Osteocyte (in vitro differentiated cells): ENCODE data around the gene IGSF9. TPM values are rescaled to one million over a fixed set of nuclear protein-coding genes. Genes with fewer than 3 reads are reported as not detected.

Experiments used
- DNase-seq: peaks from one replicate; pipeline ENCODE4 v3.0.0; 2021; ENCODE audit warnings: mixed read lengths; ENCODE audit not compliant: unreplicated experiment; ENCODE audit errors: extremely low spot score
- H3K27ac Mint-ChIP-seq: one replicate; pipeline ENCODE4 v1.8.0; 2021; ENCODE audit warnings: mild to moderate bottlenecking, mixed read lengths; ENCODE audit not compliant: unreplicated experiment
- H3K27me3 Mint-ChIP-seq: one replicate; pipeline ENCODE4 v1.8.0; 2021; ENCODE audit warnings: mixed read lengths; ENCODE audit not compliant: unreplicated experiment
- H3K36me3 Mint-ChIP-seq: one replicate; pipeline ENCODE4 v1.8.0; 2021; ENCODE audit warnings: mixed read lengths; ENCODE audit not compliant: unreplicated experiment
- H3K4me1 Mint-ChIP-seq: one replicate; pipeline ENCODE4 v1.8.0; 2021; ENCODE audit warnings: mixed read lengths; ENCODE audit not compliant: unreplicated experiment
- H3K4me3 Mint-ChIP-seq: one replicate; pipeline ENCODE4 v1.8.0; 2021; ENCODE audit warnings: mild to moderate bottlenecking, moderate library complexity, mixed read lengths; ENCODE audit not compliant: unreplicated experiment
- H3K9me3 Mint-ChIP-seq: one replicate; pipeline ENCODE4 v1.8.0; 2021; ENCODE audit warnings: mixed read lengths; ENCODE audit not compliant: unreplicated experiment
- total RNA-seq: library from RNA; stranded (reverse); gene quantifications from 2 replicates; pipeline ENCODE4 v1.2.1, GENCODE V29; 2021
- TF ChIP-seq, protein P1 (sequence below): fragments of 200-600 bp; sonication (generic); IDR thresholded peaks from 2 replicates; pipeline ENCODE4 v1.5.0; 2021; ENCODE audit warnings: antibody characterized with exemption, mild to moderate bottlenecking, moderate library complexity

IGSF9 gene
- total RNA-seq, 1 donor from 2014 or later, result not detected

DNA sequence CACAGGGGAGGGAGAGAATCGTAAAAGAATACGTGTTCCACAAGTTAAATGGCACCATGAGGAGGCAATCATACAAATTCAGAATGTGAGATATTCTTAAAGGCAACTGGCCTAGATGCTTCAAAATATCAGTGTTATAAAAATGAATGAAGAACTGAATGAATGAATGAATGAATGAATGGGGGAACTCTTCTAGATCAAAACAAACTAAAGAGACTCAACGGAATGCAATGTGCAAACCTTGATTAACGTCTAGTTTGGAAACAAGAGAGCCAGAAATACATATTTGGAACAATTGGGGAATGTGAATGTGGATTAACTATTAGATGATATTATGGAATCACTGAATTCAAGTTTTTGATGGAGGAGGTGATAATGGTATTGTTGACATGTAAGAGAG is 62.3 kb downstream of the IGSF9 start:
- H3K27ac Mint-ChIP-seq, result no peak overlapping the region
- TF ChIP-seq, protein P1, sequence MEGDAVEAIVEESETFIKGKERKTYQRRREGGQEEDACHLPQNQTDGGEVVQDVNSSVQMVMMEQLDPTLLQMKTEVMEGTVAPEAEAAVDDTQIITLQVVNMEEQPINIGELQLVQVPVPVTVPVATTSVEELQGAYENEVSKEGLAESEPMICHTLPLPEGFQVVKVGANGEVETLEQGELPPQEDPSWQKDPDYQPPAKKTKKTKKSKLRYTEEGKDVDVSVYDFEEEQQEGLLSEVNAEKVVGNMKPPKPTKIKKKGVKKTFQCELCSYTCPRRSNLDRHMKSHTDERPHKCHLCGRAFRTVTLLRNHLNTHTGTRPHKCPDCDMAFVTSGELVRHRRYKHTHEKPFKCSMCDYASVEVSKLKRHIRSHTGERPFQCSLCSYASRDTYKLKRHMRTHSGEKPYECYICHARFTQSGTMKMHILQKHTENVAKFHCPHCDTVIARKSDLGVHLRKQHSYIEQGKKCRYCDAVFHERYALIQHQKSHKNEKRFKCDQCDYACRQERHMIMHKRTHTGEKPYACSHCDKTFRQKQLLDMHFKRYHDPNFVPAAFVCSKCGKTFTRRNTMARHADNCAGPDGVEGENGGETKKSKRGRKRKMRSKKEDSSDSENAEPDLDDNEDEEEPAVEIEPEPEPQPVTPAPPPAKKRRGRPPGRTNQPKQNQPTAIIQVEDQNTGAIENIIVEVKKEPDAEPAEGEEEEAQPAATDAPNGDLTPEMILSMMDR, result no peak
- no peaks in the 10 kb centered on the region for H3K9me3 Mint-ChIP-seq
- no peak for DNase-seq
- no peaks in the 10 kb centered on the region for H3K27me3 Mint-ChIP-seq
- H3K4me3 Mint-ChIP-seq, result no peak overlapping the region
- H3K36me3 Mint-ChIP-seq, result no peaks in the 10 kb centered on the region
- H3K4me1 Mint-ChIP-seq, result no peaks in the 10 kb centered on the region

DNA sequence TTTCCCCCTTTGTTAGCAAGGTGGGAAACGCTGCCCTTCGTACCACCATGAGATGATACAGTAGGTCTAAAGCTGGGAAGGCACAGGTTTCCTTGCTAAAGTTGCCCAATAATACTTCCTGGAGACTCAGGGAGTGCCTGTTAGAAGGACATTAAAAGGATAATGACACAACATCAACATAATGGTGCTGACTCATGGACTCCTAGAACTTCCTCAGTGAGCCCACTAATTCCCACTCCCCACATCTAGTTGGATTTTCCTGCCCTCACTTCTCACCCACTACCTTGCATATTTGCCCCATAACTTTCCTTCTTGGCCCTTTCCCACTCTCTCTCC is 62.9 kb downstream of the IGSF9 start:
- Mint-ChIP-seq H3K9me3 (no peaks in the 10 kb centered on the region), H3K27ac (no peak overlapping the region), H3K36me3 (no peaks in the 10 kb centered on the region), H3K27me3 (no peaks in the 10 kb centered on the region), H3K4me3 (no peak overlapping the region), H3K4me1 (no peaks in the 10 kb centered on the region)
- TF ChIP-seq, protein P1, result no peak
- no peak for DNase-seq

DNA sequence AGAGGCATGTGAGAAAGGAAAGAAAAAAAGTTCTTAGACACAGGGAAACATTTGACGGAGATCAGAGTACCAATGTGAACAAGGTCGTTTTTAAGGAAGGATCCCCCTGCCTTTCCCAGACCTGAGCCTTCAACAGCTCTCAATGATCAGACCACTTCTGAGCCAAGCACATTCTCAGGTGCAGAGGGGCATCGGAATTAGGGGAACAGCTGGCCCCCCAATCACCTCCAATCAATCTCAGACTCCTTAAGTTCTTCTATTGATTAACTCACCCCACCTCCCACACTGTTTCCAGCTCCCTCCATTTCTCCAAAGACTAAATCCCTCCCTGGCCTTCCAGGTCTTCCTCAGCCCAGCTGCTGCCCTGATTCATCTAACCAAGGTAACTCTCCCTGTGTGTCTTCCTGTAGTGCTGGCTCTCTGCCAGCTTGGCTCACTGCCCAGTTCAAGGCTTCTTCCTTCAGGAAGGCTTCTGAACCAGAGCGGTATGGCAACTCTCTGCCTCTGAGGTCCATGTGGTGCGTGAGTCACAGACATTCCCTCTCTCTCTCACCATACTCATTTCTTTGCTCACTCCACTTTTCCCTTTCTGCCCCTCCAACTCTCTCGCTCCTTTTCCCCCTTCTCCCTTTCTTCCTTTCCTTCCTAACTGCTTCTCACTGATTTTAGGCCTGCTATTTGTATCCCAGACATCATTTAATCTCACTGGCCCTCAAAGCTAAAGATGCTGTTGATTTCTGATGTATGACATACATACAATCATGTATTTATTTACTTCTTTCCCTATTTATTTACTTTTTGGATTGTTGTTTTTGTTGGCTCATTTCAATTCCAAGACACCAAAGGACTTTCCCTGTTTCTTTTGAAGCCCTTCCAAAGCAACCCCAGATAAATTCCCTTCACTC is 63.5 kb downstream of the IGSF9 start:
- H3K27me3 Mint-ChIP-seq, result no peaks in the 10 kb centered on the region
- no peaks in the 10 kb centered on the region for H3K36me3 Mint-ChIP-seq
- no peak overlapping the region for H3K4me3 Mint-ChIP-seq
- H3K9me3 Mint-ChIP-seq, result no peaks in the 10 kb centered on the region
- H3K27ac Mint-ChIP-seq, result no peak overlapping the region
- H3K4me1 Mint-ChIP-seq, result no peaks in the 10 kb centered on the region
- TF ChIP-seq, protein P1, result no peak
- DNase-seq, result no peak

DNA sequence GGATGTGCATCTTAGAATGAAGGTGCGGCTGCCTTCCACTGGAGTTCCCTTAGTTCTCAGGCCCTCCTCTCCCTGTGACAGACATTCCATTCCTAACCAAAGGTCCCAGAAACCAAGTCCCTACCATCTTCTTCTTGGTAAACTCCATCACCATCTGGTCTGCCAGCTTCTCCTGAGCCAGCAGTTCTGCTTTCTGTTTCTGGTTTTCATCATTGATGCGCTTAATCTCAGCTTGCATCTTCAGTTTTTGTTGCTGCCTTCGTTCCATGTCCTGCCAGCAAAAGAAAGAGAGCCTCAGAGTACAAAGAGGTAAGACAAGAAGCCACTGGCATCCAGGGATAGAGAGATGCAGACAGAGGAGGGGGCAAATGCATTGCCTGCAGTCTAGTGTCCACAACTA is 65.0 kb downstream of the IGSF9 start:
- Mint-ChIP-seq H3K36me3 (no peaks in the 10 kb centered on the region), H3K27ac (no peak overlapping the region), H3K27me3 (no peaks in the 10 kb centered on the region), H3K4me3 (no peak overlapping the region), H3K4me1 (no peaks in the 10 kb centered on the region), H3K9me3 (no peaks in the 10 kb centered on the region)
- DNase-seq, result no peak
- TF ChIP-seq, protein P1, result no peak

DNA sequence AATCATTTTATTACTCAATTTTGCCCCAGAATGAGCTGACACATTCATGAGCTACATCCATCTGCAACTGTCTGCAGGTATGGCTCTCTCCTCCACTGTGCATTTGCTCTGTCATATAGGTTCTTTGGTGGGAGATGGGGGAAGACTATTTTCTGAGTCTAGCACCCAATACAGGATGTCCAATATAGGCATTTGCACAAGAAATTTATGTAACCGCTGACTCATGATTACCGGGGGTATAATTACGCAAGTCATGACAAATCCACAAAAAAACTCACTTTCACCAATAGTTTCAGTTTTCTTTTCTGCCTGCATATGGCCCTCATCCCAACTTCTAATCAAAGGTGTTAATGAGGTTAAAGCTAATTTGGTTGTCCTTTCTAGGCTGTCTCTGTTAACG is 65.4 kb downstream of the IGSF9 start:
- DNase-seq, result no peak
- TF ChIP-seq, protein P1, result no peak
- Mint-ChIP-seq H3K9me3 (no peaks in the 10 kb centered on the region), H3K27ac (no peak overlapping the region), H3K4me1 (no peaks in the 10 kb centered on the region), H3K4me3 (no peak overlapping the region), H3K27me3 (no peaks in the 10 kb centered on the region), H3K36me3 (no peaks in the 10 kb centered on the region)
